ENCODE measurements around the gene RAB3GAP1. TPM values are rescaled to one million over a fixed set of nuclear protein-coding genes. Genes with fewer than 3 reads are reported as not detected.

Gene RAB3GAP1
- total RNA-seq, 2 experiments from 2014 or later, result 34.5 to 39.8 TPM

Other genes starting within 250 kb of the RAB3GAP1 start
- gene ACMSD, start 213.7 kb upstream of the RAB3GAP1 start, total RNA-seq, result not detected
- 10 to 100 TPM; 29.3 to 36.6 TPM for gene CCNT2, start 133.5 kb upstream of the RAB3GAP1 start, total RNA-seq
- not detected for gene MAP3K19, start 4.8 kb upstream of the RAB3GAP1 start, total RNA-seq

Measured in activated CD4-positive, alpha-beta T cell treated with anti-CD3 and anti-CD28 coated beads for 36 hours (primary cell).